Kidney epithelial cell (primary cell): ENCODE results near the gene MYO10. TPM values are rescaled to one million over a fixed set of nuclear protein-coding genes. Genes with fewer than 3 reads are reported as not detected.

Experiments used
- DNase-seq: peaks from one replicate; pipeline ENCODE4 v3.0.0-alpha.2; 2010; ENCODE audit warnings: low read depth
- H3K27me3 ChIP-seq: 2 replicates; pipeline ENCODE4 v1.6.0; 2011; ENCODE audit warnings: low read length; ENCODE audit not compliant: control insufficient read depth, insufficient read depth
- H3K36me3 ChIP-seq: 2 replicates; pipeline ENCODE4 v1.5.1; 2011; ENCODE audit warnings: low read length; ENCODE audit not compliant: control insufficient read depth, insufficient read depth
- H3K4me3 ChIP-seq: 2 replicates; pipeline ENCODE4 v1.5.1; 2011; ENCODE audit warnings: low read depth, mild to moderate bottlenecking, control low read depth, low read length
- CTCF ChIP-seq: IDR thresholded peaks from 2 replicates; pipeline ENCODE4 v1.5.1; 2011; ENCODE audit warnings: mild to moderate bottlenecking, moderate library complexity, low read length, control low read depth, inconsistent platforms; ENCODE audit not compliant: insufficient read depth, poor library complexity, severe bottlenecking
- total RNA-seq: library from RNA; depleted of rRNA; stranded (reverse); fragments of >200 nt; gene quantifications from 2 replicates; pipeline ENCODE4 v1.2.3, GENCODE V29; 2015

The MYO10 gene
- total RNA-seq, 1 donor from 2014 or later: 80.3 TPM

GRCh38 chr5:16903480-16904300 is 32.4 kb downstream of the MYO10 start:
- DNase-seq: no peak
- H3K4me3 ChIP-seq: no peak overlapping the region
- H3K27me3 ChIP-seq: no peaks in the 10 kb centered on the region
- TF ChIP-seq CTCF: no peak
- no peaks in the 10 kb centered on the region for H3K36me3 ChIP-seq

- TF ChIP-seq CTCF: no peak
- Histone ChIP-seq H3K27me3 (no peaks in the 10 kb centered on the region), H3K36me3 (no peaks in the 10 kb centered on the region), H3K4me3 (no peak overlapping the region)
- no peak for DNase-seq
These were observed 33.2 kb downstream of the MYO10 start for GRCh38 chr5:16902846-16903245.

- no peak overlapping the region for H3K4me3 ChIP-seq
- no peaks in the 10 kb centered on the region for H3K27me3 ChIP-seq
- H3K36me3 ChIP-seq: no peaks in the 10 kb centered on the region
- DNase-seq: no peak
- TF ChIP-seq CTCF: no peak
These were observed 35.0 kb downstream of the MYO10 start for GRCh38 chr5:16901021-16901644.

GRCh38 chr5:16899171-16899570 is 36.9 kb downstream of the MYO10 start:
- Histone ChIP-seq H3K36me3 (no peaks in the 10 kb centered on the region), H3K27me3 (no peaks in the 10 kb centered on the region), H3K4me3 (no peak overlapping the region)
- DNase-seq: no peak
- TF ChIP-seq CTCF: no peak

- Histone ChIP-seq H3K4me3 (no peak overlapping the region), H3K36me3 (no peaks in the 10 kb centered on the region), H3K27me3 (no peaks in the 10 kb centered on the region)
- TF ChIP-seq CTCF: no peak
- DNase-seq: no peak
These were observed 38.3 kb downstream of the MYO10 start for GRCh38 chr5:16897800-16898199.

- no peak for DNase-seq
- Histone ChIP-seq H3K27me3 (no peaks in the 10 kb centered on the region), H3K4me3 (no peak overlapping the region)
These were observed 38.8 kb downstream of the MYO10 start for GRCh38 chr5:16897284-16897704.

More at GRCh38 chr5:16897284-16897704, 38.8 kb downstream of the MYO10 start:
- no peak for TF ChIP-seq CTCF
- H3K36me3 ChIP-seq: no peaks in the 10 kb centered on the region
